Activated B cell treated with CpG ODN at 0.5 μM for 24 hours (primary cell): ENCODE results near the gene KAZALD1. TPM values are rescaled to one million over a fixed set of nuclear protein-coding genes. Genes with fewer than 3 reads are reported as not detected.

Experiments used
- ATAC-seq: fragments of 200-7000 bp; cut with Tn5 transposase; one replicate; pipeline ENCODE4 v1.10.0; 2021; ENCODE audit warnings: low read depth, mild to moderate bottlenecking, moderate library complexity
- CTCF ChIA-PET: fragments of 350-600 bp; sonication (Branson Sonifier 250); formaldehyde crosslinking; loops from one replicate; lab custom pipeline; 2021; ENCODE audit warnings: antibody characterized with exemption; lab: Charles Lee
- POLR2A ChIA-PET: fragments of 350-600 bp; sonication (Branson Sonifier 250); formaldehyde crosslinking; loops from one replicate; lab custom pipeline; 2021; ENCODE audit warnings: antibody characterized with exemption; lab: Charles Lee
- DNase-seq: peaks from one replicate; pipeline ENCODE4 v3.0.0; 2022
- H3K27ac Mint-ChIP-seq: one replicate; pipeline ENCODE4 v1.8.0; 2020; ENCODE audit warnings: mixed read lengths
- H3K27me3 Mint-ChIP-seq: one replicate; pipeline ENCODE4 v1.8.0; 2021; ENCODE audit warnings: mixed read lengths
- H3K36me3 Mint-ChIP-seq: one replicate; pipeline ENCODE4 v1.8.0; 2021; ENCODE audit warnings: low read depth, mixed read lengths
- H3K4me1 Mint-ChIP-seq: one replicate; pipeline ENCODE4 v1.8.0; 2021; ENCODE audit warnings: mixed read lengths
- H3K4me3 Mint-ChIP-seq: one replicate; pipeline ENCODE4 v1.8.0; 2020; ENCODE audit warnings: mild to moderate bottlenecking, mixed read lengths
- H3K9me3 Mint-ChIP-seq: one replicate; pipeline ENCODE4 v1.8.0; 2020; ENCODE audit warnings: mixed read lengths
- CTCF ChIP-seq: fragments of 200-600 bp; IDR thresholded peaks from one replicate; pipeline ENCODE4 v1.8.0; 2022; ENCODE audit warnings: antibody characterized with exemption, mild to moderate bottlenecking
- intact Hi-C: fragments of 100-400 bp; cut with micrococcal nuclease; formaldehyde crosslinking; loops from one replicate; pipeline ENCODE4 v1.15.1; 2024
- total RNA-seq: library from RNA; stranded (reverse); gene quantifications from 2 replicates; pipeline ENCODE4 v1.2.3, GENCODE V29; 2022

KAZALD1 gene
- total RNA-seq, 1 donor from 2014 or later = 0.58 TPM

GRCh38 chr10:101063548-101064414 lies 2.0 kb downstream of the KAZALD1 start:
- H3K4me3 Mint-ChIP-seq = peak overlapping the region; percentile 11
- no peak overlapping the region for H3K27ac Mint-ChIP-seq
- ChIA-PET POLR2A (interaction anchor here (1.2 kb wide), 1 partner anchor 32 kb away, joined by 3 read pairs; no protein-coding TSS in a partner anchor), CTCF (interaction anchor here (1.1 to 7.5 kb wide), 5 partner anchors 12 to 78 kb away, joined by 3 to 71 read pairs (median 6); no protein-coding TSS in a partner anchor)
- intact Hi-C loops = loop anchor here (5.0 to 10.0 kb wide), 4 partner anchors 159 to 1581 kb away; partner anchors contain the start of genes BTRC and TRIM8
- ATAC-seq (no peak), DNase-seq (no peak)
- peaks cover 5% of the 10 kb centered on the region for H3K36me3 Mint-ChIP-seq
- TF ChIP-seq CTCF = no peak
- peaks cover 8% of the 10 kb centered on the region for H3K27me3 Mint-ChIP-seq
- no peaks in the 10 kb centered on the region for H3K9me3 Mint-ChIP-seq
- H3K4me1 Mint-ChIP-seq = peaks cover 52% of the 10 kb centered on the region

- POLR2A ChIA-PET = no interaction called here
- H3K4me3 Mint-ChIP-seq = no peak overlapping the region
- no peak for ATAC-seq
- H3K36me3 Mint-ChIP-seq = peaks cover 5% of the 10 kb centered on the region
- TF ChIP-seq CTCF = no peak
- no peak for DNase-seq
- intact Hi-C loops = loop anchor here (5.0 to 10.0 kb wide), 5 partner anchors 58 to 1580 kb away; partner anchors contain the start of genes BTRC and TRIM8
- H3K4me1 Mint-ChIP-seq = peaks cover 52% of the 10 kb centered on the region
- H3K27ac Mint-ChIP-seq = peak overlapping the region; percentile 63
- peaks cover 8% of the 10 kb centered on the region for H3K27me3 Mint-ChIP-seq
- CTCF ChIA-PET = interaction anchor here (0.7 to 7.5 kb wide), 4 partner anchors 13 to 78 kb away, joined by 3 to 71 read pairs (median 52); no protein-coding TSS in a partner anchor
- no peaks in the 10 kb centered on the region for H3K9me3 Mint-ChIP-seq
These were observed 2.7 kb downstream of the KAZALD1 start for GRCh38 chr10:101064415-101065030.

- POLR2A ChIA-PET = interaction anchor here (0.6 to 1.2 kb wide), 2 partner anchors 15 to 67 kb away, joined by 3 to 9 read pairs; no protein-coding TSS in a partner anchor
- Mint-ChIP-seq H3K36me3 (peaks cover 2% of the 10 kb centered on the region), H3K4me1 (peaks cover 46% of the 10 kb centered on the region), H3K27ac (peak overlapping the region; percentile 14), H3K4me3 (peak overlapping the region; percentile 77), H3K27me3 (peaks cover 8% of the 10 kb centered on the region), H3K9me3 (no peaks in the 10 kb centered on the region)
- no peak for ATAC-seq
- no peak for TF ChIP-seq CTCF
- DNase-seq = no peak
- CTCF ChIA-PET = interaction anchor here (0.9 to 6.0 kb wide), 4 partner anchors 8 to 23 kb away, joined by 7 to 53 read pairs (median 30); no protein-coding TSS in a partner anchor
- intact Hi-C loops = loop anchor here (5.0 to 10.0 kb wide), 3 partner anchors 57 to 1579 kb away; partner anchors contain the start of gene TRIM8
These were observed 3.8 kb downstream of the KAZALD1 start for GRCh38 chr10:101065481-101066145.

- Mint-ChIP-seq H3K27me3 (peaks cover 8% of the 10 kb centered on the region), H3K4me1 (peaks cover 51% of the 10 kb centered on the region), H3K27ac (no peak overlapping the region), H3K4me3 (peak overlapping the region; percentile 77), H3K9me3 (no peaks in the 10 kb centered on the region), H3K36me3 (no peaks in the 10 kb centered on the region)
- no peak for TF ChIP-seq CTCF
- CTCF ChIA-PET = interaction anchor here (0.6 to 6.0 kb wide), 8 partner anchors 9 to 48 kb away, joined by 3 to 53 read pairs (median 6); partner anchors contain the start of genes PDZD7 and SFXN3
- intact Hi-C loops = loop anchor here (5.0 to 10.0 kb wide), 3 partner anchors 56 to 1578 kb away; partner anchors contain the start of gene TRIM8
- ATAC-seq = peak; percentile 57
- POLR2A ChIA-PET = interaction anchor here (1.2 to 2.1 kb wide), 3 partner anchors 16 to 68 kb away, joined by 3 to 14 read pairs (median 5); no protein-coding TSS in a partner anchor
- peak; percentile 48 for DNase-seq
These were observed 4.5 kb downstream of the KAZALD1 start for GRCh38 chr10:101066146-101066895.
